HL-60 (cell line): ENCODE data around the gene TRABD.

Experiments
- DNase-seq, 2 experiments: peaks; one replicate each; pipeline ENCODE4 v3.0.0-alpha.2; 2010 to 2020; ENCODE audit warnings: low read depth in 1 of 2, low spot score in 1 of 2
- H3K27ac ChIP-seq: fragments of 250-450 bp; sonication (Bioruptor Pico); replicated peaks from 2 replicates; pipeline ENCODE4 v1.5.1; 2020; ENCODE audit warnings: mild to moderate bottlenecking, moderate library complexity
- H3K27me3 ChIP-seq: fragments of 250-450 bp; sonication (Bioruptor Pico); 2 replicates; pipeline ENCODE4 v1.5.1; 2021; ENCODE audit warnings: mild to moderate bottlenecking, moderate library complexity; ENCODE audit not compliant: insufficient read depth, poor library complexity, severe bottlenecking
- H3K4me3 ChIP-seq: replicated peaks from 2 replicates; pipeline ENCODE4 v1.5.1; 2011; ENCODE audit warnings: mild to moderate bottlenecking, control low read depth, low read length; ENCODE audit not compliant: insufficient read depth
- GABPA ChIP-seq: IDR thresholded peaks from 2 replicates; pipeline ENCODE4 v1.6.1; 2012; ENCODE audit warnings: low read depth
- POLR2AphosphoS5 ChIP-seq: IDR thresholded peaks from 2 replicates; pipeline ENCODE4 v1.6.1; 2012; ENCODE audit warnings: low read depth
- SPI1 ChIP-seq: IDR thresholded peaks from 2 replicates; pipeline ENCODE4 v1.6.1; 2012; ENCODE audit warnings: low read depth, mild to moderate bottlenecking, borderline replicate concordance
- TF ChIP-seq, protein P1 (sequence below): IDR thresholded peaks from one replicate; pipeline ENCODE4 v1.5.1; 2011; ENCODE audit warnings: low read length, control low read depth, inconsistent platforms; ENCODE audit not compliant: insufficient read depth
- TF ChIP-seq, protein P2 (sequence below): IDR thresholded peaks from 2 replicates; pipeline ENCODE4 v1.6.1; 2012; ENCODE audit warnings: low read depth; ENCODE audit not compliant: insufficient replicate concordance

Gene TRABD

DNA sequence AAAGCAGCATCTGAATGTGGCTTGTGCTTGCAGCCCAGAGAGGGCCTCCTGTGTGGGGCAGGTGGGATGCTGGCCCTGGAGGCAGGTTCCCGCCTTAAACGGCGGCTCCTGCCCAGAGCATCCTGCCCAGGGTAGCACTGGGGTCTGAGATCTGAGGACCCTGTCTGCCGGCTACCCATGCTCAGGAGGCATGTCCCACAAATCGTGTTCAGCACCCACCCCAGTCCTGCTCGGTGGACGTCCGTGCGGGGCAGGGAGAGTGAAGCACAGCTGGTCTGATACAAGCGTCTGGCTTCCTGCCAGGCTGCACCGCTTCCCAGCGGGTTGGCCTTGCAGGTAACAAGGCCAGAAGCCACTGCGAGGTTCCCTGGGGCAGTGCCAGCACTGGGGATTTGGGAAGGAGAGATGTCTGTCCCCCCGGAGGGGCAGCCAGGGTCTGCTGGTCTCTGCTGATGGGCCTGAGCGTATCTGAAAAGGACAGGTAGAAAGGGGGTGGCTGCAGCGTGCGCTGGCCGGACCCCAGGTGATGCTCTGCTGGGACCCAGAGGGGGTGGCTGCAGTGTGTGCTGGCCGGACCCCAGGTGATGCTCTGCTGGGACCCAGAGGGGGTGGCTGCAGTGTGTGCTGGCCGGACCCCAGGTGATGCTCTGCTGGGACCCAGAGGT lies 3.6 kb downstream of the TRABD start:
- H3K4me3 ChIP-seq: peak overlapping the region; percentile 38
- TF ChIP-seq, protein P1, sequence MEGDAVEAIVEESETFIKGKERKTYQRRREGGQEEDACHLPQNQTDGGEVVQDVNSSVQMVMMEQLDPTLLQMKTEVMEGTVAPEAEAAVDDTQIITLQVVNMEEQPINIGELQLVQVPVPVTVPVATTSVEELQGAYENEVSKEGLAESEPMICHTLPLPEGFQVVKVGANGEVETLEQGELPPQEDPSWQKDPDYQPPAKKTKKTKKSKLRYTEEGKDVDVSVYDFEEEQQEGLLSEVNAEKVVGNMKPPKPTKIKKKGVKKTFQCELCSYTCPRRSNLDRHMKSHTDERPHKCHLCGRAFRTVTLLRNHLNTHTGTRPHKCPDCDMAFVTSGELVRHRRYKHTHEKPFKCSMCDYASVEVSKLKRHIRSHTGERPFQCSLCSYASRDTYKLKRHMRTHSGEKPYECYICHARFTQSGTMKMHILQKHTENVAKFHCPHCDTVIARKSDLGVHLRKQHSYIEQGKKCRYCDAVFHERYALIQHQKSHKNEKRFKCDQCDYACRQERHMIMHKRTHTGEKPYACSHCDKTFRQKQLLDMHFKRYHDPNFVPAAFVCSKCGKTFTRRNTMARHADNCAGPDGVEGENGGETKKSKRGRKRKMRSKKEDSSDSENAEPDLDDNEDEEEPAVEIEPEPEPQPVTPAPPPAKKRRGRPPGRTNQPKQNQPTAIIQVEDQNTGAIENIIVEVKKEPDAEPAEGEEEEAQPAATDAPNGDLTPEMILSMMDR: no peak
- no peak for TF ChIP-seq SPI1
- TF ChIP-seq, protein P2, sequence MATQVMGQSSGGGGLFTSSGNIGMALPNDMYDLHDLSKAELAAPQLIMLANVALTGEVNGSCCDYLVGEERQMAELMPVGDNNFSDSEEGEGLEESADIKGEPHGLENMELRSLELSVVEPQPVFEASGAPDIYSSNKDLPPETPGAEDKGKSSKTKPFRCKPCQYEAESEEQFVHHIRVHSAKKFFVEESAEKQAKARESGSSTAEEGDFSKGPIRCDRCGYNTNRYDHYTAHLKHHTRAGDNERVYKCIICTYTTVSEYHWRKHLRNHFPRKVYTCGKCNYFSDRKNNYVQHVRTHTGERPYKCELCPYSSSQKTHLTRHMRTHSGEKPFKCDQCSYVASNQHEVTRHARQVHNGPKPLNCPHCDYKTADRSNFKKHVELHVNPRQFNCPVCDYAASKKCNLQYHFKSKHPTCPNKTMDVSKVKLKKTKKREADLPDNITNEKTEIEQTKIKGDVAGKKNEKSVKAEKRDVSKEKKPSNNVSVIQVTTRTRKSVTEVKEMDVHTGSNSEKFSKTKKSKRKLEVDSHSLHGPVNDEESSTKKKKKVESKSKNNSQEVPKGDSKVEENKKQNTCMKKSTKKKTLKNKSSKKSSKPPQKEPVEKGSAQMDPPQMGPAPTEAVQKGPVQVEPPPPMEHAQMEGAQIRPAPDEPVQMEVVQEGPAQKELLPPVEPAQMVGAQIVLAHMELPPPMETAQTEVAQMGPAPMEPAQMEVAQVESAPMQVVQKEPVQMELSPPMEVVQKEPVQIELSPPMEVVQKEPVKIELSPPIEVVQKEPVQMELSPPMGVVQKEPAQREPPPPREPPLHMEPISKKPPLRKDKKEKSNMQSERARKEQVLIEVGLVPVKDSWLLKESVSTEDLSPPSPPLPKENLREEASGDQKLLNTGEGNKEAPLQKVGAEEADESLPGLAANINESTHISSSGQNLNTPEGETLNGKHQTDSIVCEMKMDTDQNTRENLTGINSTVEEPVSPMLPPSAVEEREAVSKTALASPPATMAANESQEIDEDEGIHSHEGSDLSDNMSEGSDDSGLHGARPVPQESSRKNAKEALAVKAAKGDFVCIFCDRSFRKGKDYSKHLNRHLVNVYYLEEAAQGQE: no peak
- TF ChIP-seq POLR2AphosphoS5: no peak; the same call in 1 of the 2 replicates
- no peak for TF ChIP-seq GABPA
- no peak for DNase-seq
- peak overlapping the region; percentile 97 for H3K27ac ChIP-seq
- H3K27me3 ChIP-seq: no peaks in the 10 kb centered on the region

DNA sequence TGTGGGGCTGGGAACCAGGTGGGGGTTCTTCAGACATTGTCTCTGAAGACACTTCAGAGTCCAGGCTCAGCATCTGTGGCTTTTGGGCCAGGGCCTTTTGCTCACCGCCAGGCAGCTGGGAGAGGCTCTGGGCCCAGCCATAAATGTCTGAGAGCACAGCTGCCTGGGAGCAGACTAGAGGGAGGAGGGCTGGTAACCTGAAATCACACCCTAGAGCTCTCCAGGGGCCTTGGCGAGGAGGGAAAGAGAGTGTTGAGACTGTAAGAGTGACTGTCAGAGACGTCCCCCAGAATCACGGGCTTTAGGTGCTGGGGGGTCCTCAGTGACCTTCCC lies 4.1 kb downstream of the TRABD start:
- peak overlapping the region; percentile 97 for H3K27ac ChIP-seq

DNA sequence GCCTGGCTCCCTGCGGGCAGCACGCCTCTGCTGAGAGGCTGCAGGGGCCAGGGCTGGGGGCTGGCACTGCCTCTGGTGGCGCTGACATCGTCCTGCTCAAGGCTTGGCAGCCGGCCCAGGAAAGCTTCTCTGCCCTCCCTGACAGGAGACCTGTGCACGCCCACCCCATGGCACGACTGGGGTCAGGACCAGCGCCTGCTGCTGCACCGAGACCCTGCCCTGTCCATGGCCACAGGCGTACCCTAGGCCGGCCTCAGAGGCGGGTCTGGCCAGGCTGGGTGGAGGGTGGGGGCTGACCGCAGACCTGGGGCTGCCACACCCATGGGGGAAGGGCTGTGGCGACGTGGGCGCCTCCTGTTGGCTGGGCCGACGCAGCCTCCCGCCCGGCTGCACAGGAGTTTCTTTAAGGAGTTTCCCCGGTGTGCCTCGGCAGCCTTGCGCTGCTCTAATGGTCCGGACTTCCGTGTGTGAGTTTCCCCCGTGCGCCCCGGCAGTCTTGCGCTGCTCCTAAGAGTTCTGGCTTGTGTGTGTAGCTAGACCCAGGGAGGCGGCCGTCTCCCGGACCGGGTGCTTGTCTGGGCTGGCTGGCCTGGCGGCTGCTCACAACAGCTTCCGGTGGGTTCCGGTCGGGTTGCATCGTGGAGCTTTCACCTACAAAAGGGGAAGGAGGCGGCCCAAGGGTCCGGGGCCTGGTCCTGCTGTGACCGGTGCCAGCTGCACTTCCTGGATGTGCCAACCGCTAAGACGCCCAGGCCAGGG lies 4.6 kb downstream of the TRABD start:
- TF ChIP-seq, protein P1: peak; percentile 14
- TF ChIP-seq SPI1: 0 out of 2 replicates have a peak, but pooled peaks have one; percentile 45
- TF ChIP-seq, protein P2: peak; percentile 21
- peak; percentile 57; the same call in 1 of the 2 replicates for TF ChIP-seq GABPA
- TF ChIP-seq POLR2AphosphoS5: no peak; the same call in none of the 2 replicates
- peak overlapping the region; percentile 38 for H3K4me3 ChIP-seq
- DNase-seq: peak; percentile 89 to 95
- peak overlapping the region; percentile 97 for H3K27ac ChIP-seq
- no peaks in the 10 kb centered on the region for H3K27me3 ChIP-seq

More for the DNA sequence above, 4.1 kb downstream of the TRABD start:
- TF ChIP-seq POLR2AphosphoS5 (no peak), GABPA (no peak), SPI1 (no peak)
- TF ChIP-seq, protein P2: no peak
- TF ChIP-seq, protein P1: no peak
- Histone ChIP-seq H3K27me3 (no peaks in the 10 kb centered on the region), H3K4me3 (peak overlapping the region; percentile 38)
- DNase-seq: no peak
